Measurements from ENCODE around the gene PHACTR2.
"Not testable (repeated sequence)": the region's sequence is repeated elsewhere in the genome, so short reads cannot be mapped to it uniquely, and the experiment has no call there.

DNA sequence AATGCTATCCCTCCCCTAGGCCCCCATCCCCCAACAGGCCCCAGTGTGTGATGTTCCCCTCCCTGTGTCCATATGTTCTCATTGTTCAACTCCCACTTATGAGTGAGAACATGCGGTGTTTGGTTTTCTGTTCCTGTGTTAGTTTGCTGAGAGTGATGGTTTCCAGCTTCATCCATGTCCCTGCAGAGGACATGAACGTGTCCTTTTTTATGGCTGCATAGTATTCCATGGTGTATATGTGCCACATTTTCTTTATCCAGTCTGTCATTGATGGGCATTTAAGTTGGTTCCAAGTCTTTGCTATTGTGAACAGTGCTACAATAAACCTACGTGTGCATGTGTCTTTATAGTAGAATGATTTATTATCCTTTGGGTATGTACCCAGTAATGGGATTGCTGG lies 173.9 kb downstream of the PHACTR2 start:
- not testable (repeated sequence) for TF ChIP-seq POLR2A, EP300, POLR2AphosphoS5 (IDR thresholded peaks at IDR 0.05)
- TF ChIP-seq, protein P1, sequence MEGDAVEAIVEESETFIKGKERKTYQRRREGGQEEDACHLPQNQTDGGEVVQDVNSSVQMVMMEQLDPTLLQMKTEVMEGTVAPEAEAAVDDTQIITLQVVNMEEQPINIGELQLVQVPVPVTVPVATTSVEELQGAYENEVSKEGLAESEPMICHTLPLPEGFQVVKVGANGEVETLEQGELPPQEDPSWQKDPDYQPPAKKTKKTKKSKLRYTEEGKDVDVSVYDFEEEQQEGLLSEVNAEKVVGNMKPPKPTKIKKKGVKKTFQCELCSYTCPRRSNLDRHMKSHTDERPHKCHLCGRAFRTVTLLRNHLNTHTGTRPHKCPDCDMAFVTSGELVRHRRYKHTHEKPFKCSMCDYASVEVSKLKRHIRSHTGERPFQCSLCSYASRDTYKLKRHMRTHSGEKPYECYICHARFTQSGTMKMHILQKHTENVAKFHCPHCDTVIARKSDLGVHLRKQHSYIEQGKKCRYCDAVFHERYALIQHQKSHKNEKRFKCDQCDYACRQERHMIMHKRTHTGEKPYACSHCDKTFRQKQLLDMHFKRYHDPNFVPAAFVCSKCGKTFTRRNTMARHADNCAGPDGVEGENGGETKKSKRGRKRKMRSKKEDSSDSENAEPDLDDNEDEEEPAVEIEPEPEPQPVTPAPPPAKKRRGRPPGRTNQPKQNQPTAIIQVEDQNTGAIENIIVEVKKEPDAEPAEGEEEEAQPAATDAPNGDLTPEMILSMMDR (IDR thresholded peaks at IDR 0.05): not testable (repeated sequence)
